ENCODE measurements around the gene SRSF7.

Gene SRSF7

GRCh38 chr2:38700113-38700785 is 50.9 kb downstream of the SRSF7 start:
- no peak for DNase-seq

GRCh38 chr2:38698467-38699003 is 52.6 kb downstream of the SRSF7 start:
- DNase-seq, result no peak

- no peak for DNase-seq
Measured at GRCh38 chr2:38697116-38697840, 53.9 kb downstream of the SRSF7 start.

Data from right forelimb (tissue), 1 donor.